ENCODE data around the gene CDH1.

Gene CDH1

GRCh38 chr16:68756239-68756915 is 19.3 kb downstream of the CDH1 start:
- peak; percentile 79 for DNase-seq
- Histone ChIP-seq H3K4me1 (ENCODE audit: control insufficient read depth, low read depth, low read length) (peaks cover 2% of the 10 kb centered on the region), H3K9ac (ENCODE audit: low read length) (no peak overlapping the region), H2BK120ac (ENCODE audit: low read depth, low read length) (no peak overlapping the region), H3K4me2 (ENCODE audit: low read length) (no peak overlapping the region), H4K8ac (ENCODE audit: low read depth, low read length) (no peak overlapping the region), H2BK15ac (replicated peaks; ENCODE audit: low read depth) (no peak overlapping the region), H3K23ac (ENCODE audit: low read length) (peak overlapping the region; percentile 89), H2BK5ac (ENCODE audit: low read length) (no peak overlapping the region), H3K79me2 (ENCODE audit: control insufficient read depth, insufficient read depth, low read length) (peaks cover 13% of the 10 kb centered on the region), H3K56ac (ENCODE audit: low read length) (no peak overlapping the region), H3K27me3 (ENCODE audit: insufficient read depth, low read length, poor library complexity) (no peaks in the 10 kb centered on the region), H3K4me3 (ENCODE audit: low read length) (no peak overlapping the region), H3K79me1 (ENCODE audit: low read length) (no peaks in the 10 kb centered on the region), H2AK5ac (ENCODE audit: low read length) (no peak overlapping the region), H3K18ac (ENCODE audit: low read length) (no peak overlapping the region), H4K5ac (ENCODE audit: low read length) (no peak overlapping the region), H3K36me3 (ENCODE audit: control insufficient read depth, insufficient read depth, low read length) (peaks cover 1% of the 10 kb centered on the region), H3K4ac (ENCODE audit: low read depth, low read length) (no peak overlapping the region), H3K27ac (ENCODE audit: low read depth, low read length) (no peak overlapping the region)
- no CpG with 5 or more reads among the region's 10 CpGs for WGBS (ENCODE audit: extremely low coverage, insufficient coverage, low lambda C conversion rate)

DNA sequence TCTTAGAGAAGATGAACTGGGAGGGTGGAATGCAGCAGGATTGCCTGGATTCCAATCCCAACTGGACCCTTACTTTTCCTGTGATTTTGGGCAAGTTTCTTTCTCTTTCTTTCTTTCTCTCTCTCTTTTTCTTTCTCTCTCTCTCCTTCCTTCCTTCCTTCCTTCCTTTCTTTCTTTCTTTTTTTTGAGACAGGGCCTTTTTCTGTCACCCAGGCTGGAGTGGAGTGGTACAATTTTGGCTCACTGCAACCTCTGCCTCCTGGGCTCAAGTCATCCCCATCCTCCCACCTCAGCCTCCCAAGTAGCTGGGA is 20.5 kb downstream of the CDH1 start:
- H3K18ac ChIP-seq (ENCODE audit: low read length), result no peak overlapping the region
- H2BK15ac ChIP-seq (replicated peaks; ENCODE audit: low read depth), result no peak overlapping the region
- no peak overlapping the region for H3K4ac ChIP-seq (ENCODE audit: low read depth, low read length)
- H3K27ac ChIP-seq (ENCODE audit: low read depth, low read length), result no peak overlapping the region
- H3K4me2 ChIP-seq (ENCODE audit: low read length), result no peak overlapping the region
- no peak overlapping the region for H4K5ac ChIP-seq (ENCODE audit: low read length)
- H3K27me3 ChIP-seq (ENCODE audit: insufficient read depth, low read length, poor library complexity), result no peaks in the 10 kb centered on the region
- H3K36me3 ChIP-seq (ENCODE audit: control insufficient read depth, insufficient read depth, low read length), result peaks cover 1% of the 10 kb centered on the region
- peaks cover 13% of the 10 kb centered on the region for H3K79me2 ChIP-seq (ENCODE audit: control insufficient read depth, insufficient read depth, low read length)
- no peak overlapping the region for H3K23ac ChIP-seq (ENCODE audit: low read length)
- no peak overlapping the region for H3K9ac ChIP-seq (ENCODE audit: low read length)
- H3K4me3 ChIP-seq (ENCODE audit: low read length), result no peak overlapping the region
- H3K56ac ChIP-seq (ENCODE audit: low read length), result no peak overlapping the region
- no peak overlapping the region for H2AK5ac ChIP-seq (ENCODE audit: low read length)
- H3K79me1 ChIP-seq (ENCODE audit: low read length), result no peaks in the 10 kb centered on the region
- H2BK5ac ChIP-seq (ENCODE audit: low read length), result no peak overlapping the region
- no peak overlapping the region for H2BK120ac ChIP-seq (ENCODE audit: low read depth, low read length)
- no peak for DNase-seq
- H3K4me1 ChIP-seq (ENCODE audit: control insufficient read depth, low read depth, low read length), result peaks cover under 1% of the 10 kb centered on the region
- H4K8ac ChIP-seq (ENCODE audit: low read depth, low read length), result no peak overlapping the region

- no peak overlapping the region for H3K4ac ChIP-seq (ENCODE audit: low read depth, low read length)
- no peak overlapping the region for H3K23ac ChIP-seq (ENCODE audit: low read length)
- no peak overlapping the region for H3K18ac ChIP-seq (ENCODE audit: low read length)
- peaks cover 13% of the 10 kb centered on the region for H3K79me2 ChIP-seq (ENCODE audit: control insufficient read depth, insufficient read depth, low read length)
- no peak overlapping the region for H2BK5ac ChIP-seq (ENCODE audit: low read length)
- H3K4me2 ChIP-seq (ENCODE audit: low read length), result no peak overlapping the region
- no peak overlapping the region for H3K27ac ChIP-seq (ENCODE audit: low read depth, low read length)
- peaks cover 10% of the 10 kb centered on the region for H3K4me1 ChIP-seq (ENCODE audit: control insufficient read depth, low read depth, low read length)
- no peak overlapping the region for H2AK5ac ChIP-seq (ENCODE audit: low read length)
- H3K36me3 ChIP-seq (ENCODE audit: control insufficient read depth, insufficient read depth, low read length), result peaks cover 1% of the 10 kb centered on the region
- H2BK15ac ChIP-seq (replicated peaks; ENCODE audit: low read depth), result no peak overlapping the region
- no peak for DNase-seq
- H2BK120ac ChIP-seq (ENCODE audit: low read depth, low read length), result no peak overlapping the region
- H3K4me3 ChIP-seq (ENCODE audit: low read length), result no peak overlapping the region
- no peaks in the 10 kb centered on the region for H3K79me1 ChIP-seq (ENCODE audit: low read length)
- H3K56ac ChIP-seq (ENCODE audit: low read length), result no peak overlapping the region
- no CpG with 5 or more reads among the region's 6 CpGs for WGBS (ENCODE audit: extremely low coverage, insufficient coverage, low lambda C conversion rate)
- no peak overlapping the region for H4K8ac ChIP-seq (ENCODE audit: low read depth, low read length)
- H3K27me3 ChIP-seq (ENCODE audit: insufficient read depth, low read length, poor library complexity), result no peaks in the 10 kb centered on the region
- H4K5ac ChIP-seq (ENCODE audit: low read length), result no peak overlapping the region
- H3K9ac ChIP-seq (ENCODE audit: low read length), result no peak overlapping the region
Observed at GRCh38 chr16:68759062-68759461, 22.0 kb downstream of the CDH1 start.

- H2BK120ac ChIP-seq (ENCODE audit: low read depth, low read length), result no peak overlapping the region
- H3K36me3 ChIP-seq (ENCODE audit: control insufficient read depth, insufficient read depth, low read length), result no peaks in the 10 kb centered on the region
- no peak for DNase-seq
- H3K56ac ChIP-seq (ENCODE audit: low read length), result no peak overlapping the region
- no peak overlapping the region for H3K23ac ChIP-seq (ENCODE audit: low read length)
- H2AK5ac ChIP-seq (ENCODE audit: low read length), result no peak overlapping the region
- H3K9ac ChIP-seq (ENCODE audit: low read length), result no peak overlapping the region
- WGBS (ENCODE audit: extremely low coverage, insufficient coverage, low lambda C conversion rate), result no CpG with 5 or more reads among the region's 8 CpGs
- peaks cover 8% of the 10 kb centered on the region for H3K79me2 ChIP-seq (ENCODE audit: control insufficient read depth, insufficient read depth, low read length)
- no peaks in the 10 kb centered on the region for H3K79me1 ChIP-seq (ENCODE audit: low read length)
- H2BK15ac ChIP-seq (replicated peaks; ENCODE audit: low read depth), result no peak overlapping the region
- peaks cover 11% of the 10 kb centered on the region for H3K4me1 ChIP-seq (ENCODE audit: control insufficient read depth, low read depth, low read length)
- no peak overlapping the region for H3K4me2 ChIP-seq (ENCODE audit: low read length)
- H3K4ac ChIP-seq (ENCODE audit: low read depth, low read length), result no peak overlapping the region
- no peaks in the 10 kb centered on the region for H3K27me3 ChIP-seq (ENCODE audit: insufficient read depth, low read length, poor library complexity)
- no peak overlapping the region for H4K5ac ChIP-seq (ENCODE audit: low read length)
- no peak overlapping the region for H3K4me3 ChIP-seq (ENCODE audit: low read length)
- no peak overlapping the region for H2BK5ac ChIP-seq (ENCODE audit: low read length)
- H3K18ac ChIP-seq (ENCODE audit: low read length), result no peak overlapping the region
- H4K8ac ChIP-seq (ENCODE audit: low read depth, low read length), result no peak overlapping the region
- no peak overlapping the region for H3K27ac ChIP-seq (ENCODE audit: low read depth, low read length)
Observed at GRCh38 chr16:68760671-68761275, 23.7 kb downstream of the CDH1 start.

DNA sequence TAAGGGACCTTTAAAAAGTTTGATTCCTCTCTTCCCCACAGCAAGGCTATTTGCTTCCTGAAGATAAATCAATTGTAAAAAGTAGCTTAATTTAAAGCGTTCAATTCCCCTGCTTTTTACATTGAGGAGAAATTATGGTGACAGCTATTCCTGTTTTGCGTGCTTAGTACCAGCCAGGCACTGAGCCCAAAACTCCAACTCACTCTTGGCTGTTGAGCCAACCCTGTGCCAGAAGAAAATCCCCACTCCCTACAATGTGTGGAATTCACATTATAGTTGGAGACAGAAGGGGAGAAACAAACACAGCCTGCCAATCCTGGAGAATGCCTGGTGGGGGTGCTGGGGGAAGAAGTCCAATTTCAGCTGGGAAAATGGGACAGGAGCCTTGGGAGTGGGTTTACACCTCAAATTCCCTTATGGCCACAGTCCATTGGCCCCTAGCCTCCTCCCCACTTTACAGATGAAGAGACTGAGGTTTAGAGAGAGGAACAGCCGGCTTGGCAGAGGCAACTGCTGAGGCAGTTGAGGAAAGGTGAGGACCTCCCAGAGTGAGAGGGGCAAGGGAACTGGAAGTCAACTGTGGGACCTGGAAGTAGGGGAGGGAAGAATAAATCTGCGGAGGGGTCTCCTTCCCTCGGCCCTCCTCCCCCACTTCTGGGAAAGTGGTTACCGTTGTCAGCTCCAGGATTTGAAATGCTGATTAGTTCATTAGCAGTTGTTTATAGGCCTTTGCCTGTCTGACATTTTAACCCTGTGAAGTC is 26.1 kb downstream of the CDH1 start:
- no CpG with 5 or more reads among the region's 6 CpGs for WGBS (ENCODE audit: extremely low coverage, insufficient coverage, low lambda C conversion rate)
- Histone ChIP-seq H3K79me2 (ENCODE audit: control insufficient read depth, insufficient read depth, low read length) (peaks cover 7% of the 10 kb centered on the region), H3K4ac (ENCODE audit: low read depth, low read length) (no peak overlapping the region), H3K27ac (ENCODE audit: low read depth, low read length) (peak overlapping the region; percentile 27), H2BK120ac (ENCODE audit: low read depth, low read length) (no peak overlapping the region), H3K27me3 (ENCODE audit: insufficient read depth, low read length, poor library complexity) (no peaks in the 10 kb centered on the region), H4K8ac (ENCODE audit: low read depth, low read length) (no peak overlapping the region), H3K4me3 (ENCODE audit: low read length) (no peak overlapping the region), H4K5ac (ENCODE audit: low read length) (no peak overlapping the region), H3K79me1 (ENCODE audit: low read length) (no peaks in the 10 kb centered on the region), H2BK15ac (replicated peaks; ENCODE audit: low read depth) (no peak overlapping the region), H2BK5ac (ENCODE audit: low read length) (peak overlapping the region; percentile 11), H3K4me1 (ENCODE audit: control insufficient read depth, low read depth, low read length) (peaks cover 11% of the 10 kb centered on the region), H3K56ac (ENCODE audit: low read length) (peak overlapping the region; percentile 4), H2AK5ac (ENCODE audit: low read length) (no peak overlapping the region), H3K9ac (ENCODE audit: low read length) (peak overlapping the region; percentile 3), H3K23ac (ENCODE audit: low read length) (no peak overlapping the region), H3K4me2 (ENCODE audit: low read length) (peak overlapping the region; percentile 8), H3K18ac (ENCODE audit: low read length) (peak overlapping the region; percentile 94), H3K36me3 (ENCODE audit: control insufficient read depth, insufficient read depth, low read length) (no peaks in the 10 kb centered on the region)
- peak; percentile 68 for DNase-seq

Measured in mesendoderm (in vitro differentiated cells).